HG03066 (cell line): ENCODE results near the gene OOSP3.
"Not testable (repeated sequence)": the region's sequence is repeated elsewhere in the genome, so short reads cannot be mapped to it uniquely, and the experiment has no call there.

ENCODE experiments used
- ATAC-seq: cut with Tn5 transposase; IDR thresholded peaks from one replicate; pipeline ENCODE4 v1.9.1; 2021; ENCODE audit warnings: low read depth; ENCODE audit not compliant: unreplicated experiment

Gene OOSP3

GRCh38 chr11:59878575-59878974 is at the start of gene OOSP3:
Gene OOSP3 (plus strand): TSS chr11:59878782. CDS start chr11:59878809, 27 bp downstream.
- no peak for ATAC-seq

GRCh38 chr11:59829358-59829757 is 49.2 kb upstream of the OOSP3 start:
- ATAC-seq: no peak

GRCh38 chr11:59833602-59834001 is 45.0 kb upstream of the OOSP3 start:
- no peak for ATAC-seq

GRCh38 chr11:59839615-59840014 is 39.0 kb upstream of the OOSP3 start:
- ATAC-seq: no peak

GRCh38 chr11:59841514-59841913 is 37.1 kb upstream of the OOSP3 start:
- no peak for ATAC-seq

GRCh38 chr11:59842316-59842715 is 36.3 kb upstream of the OOSP3 start:
- no peak for ATAC-seq

GRCh38 chr11:59845399-59845798 is 33.2 kb upstream of the OOSP3 start, which contains the start of gene CBLIF:
Gene CBLIF (minus strand): TSS chr11:59845499. CDS start chr11:59845453, 46 bp downstream.
- no peak for ATAC-seq

- no peak for ATAC-seq
Observed at GRCh38 chr11:59846556-59846955, 32.0 kb upstream of the OOSP3 start.

GRCh38 chr11:59847626-59848025 is 31.0 kb upstream of the OOSP3 start:
- ATAC-seq: no peak

- ATAC-seq: not testable (repeated sequence)
Observed at GRCh38 chr11:59848439-59848838, 30.1 kb upstream of the OOSP3 start.

GRCh38 chr11:59849129-59849528 is 29.5 kb upstream of the OOSP3 start:
- ATAC-seq: no peak

GRCh38 chr11:59849551-59849950 is 29.0 kb upstream of the OOSP3 start:
- not testable (repeated sequence) for ATAC-seq

GRCh38 chr11:59851416-59851815 is 27.2 kb upstream of the OOSP3 start:
- not testable (repeated sequence) for ATAC-seq

- no peak for ATAC-seq
Observed at GRCh38 chr11:59854871-59855270, 23.7 kb upstream of the OOSP3 start.

GRCh38 chr11:59857439-59858434 is 20.8 kb upstream of the OOSP3 start:
- no peak for ATAC-seq

GRCh38 chr11:59859673-59860072 is 18.9 kb upstream of the OOSP3 start:
- no peak for ATAC-seq

- ATAC-seq: no peak
Observed at GRCh38 chr11:59862252-59862651, 16.3 kb upstream of the OOSP3 start.

- no peak for ATAC-seq
Observed at GRCh38 chr11:59865031-59865430, 13.6 kb upstream of the OOSP3 start.

- no peak for ATAC-seq
Observed at GRCh38 chr11:59866397-59866796, 12.2 kb upstream of the OOSP3 start, which contains the start of gene TCN1. Gene TCN1 (minus strand): TSS chr11:59866487. CDS start chr11:59866470, 17 bp downstream.

- no peak for ATAC-seq
Observed at GRCh38 chr11:59866836-59867235, 11.7 kb upstream of the OOSP3 start.

- no peak for ATAC-seq
Observed at GRCh38 chr11:59867946-59868345, 10.6 kb upstream of the OOSP3 start.

- no peak for ATAC-seq
Observed at GRCh38 chr11:59872076-59872475, 6.5 kb upstream of the OOSP3 start.
